Gastrocnemius medialis (tissue), 4 donors: Measurements from ENCODE around the gene ZNF787. TPM values are rescaled to one million over a fixed set of nuclear protein-coding genes. Genes with fewer than 3 reads are reported as not detected.

Source experiments
- ATAC-seq, 2 donors: fragments of 150-250 bp; one replicate each; pipeline ENCODE4 v1.9.1; 2016
- DNase-seq, 2 donors: peaks; one replicate each; pipeline ENCODE4 v3.0.0-alpha.2; 2019
- H3K27ac ChIP-seq, 4 donors: fragments of 200-600 bp; sonication (generic); 1 replicate in 1 of 4; 2 replicates in 3 of 4; pipeline ENCODE4 v1.5.1; 2016 to 2018; ENCODE audit warnings: mild to moderate bottlenecking in 2 of 4, moderate library complexity in 1 of 4
- H3K27me3 ChIP-seq, 3 donors: fragments of 200-600 bp; sonication (generic) in 2 of 3; 1 replicate in 1 of 3; 2 replicates in 2 of 3; pipeline versions ENCODE4 v1.5.1 to v1.6.0; 2016 to 2019; ENCODE audit warnings: mild to moderate bottlenecking in 1 of 3, moderate library complexity in 1 of 3
- H3K36me3 ChIP-seq, 2 donors: fragments of 200-600 bp; sonication (generic) in 1 of 2; one replicate each; pipeline ENCODE4 v1.5.1; 2017 to 2018
- H3K4me1 ChIP-seq, 2 donors: fragments of 200-600 bp; sonication (generic) in 1 of 2; one replicate each; pipeline ENCODE4 v1.5.1; 2016 to 2017; ENCODE audit warnings: mild to moderate bottlenecking in 2 of 2
- H3K4me3 ChIP-seq, 4 donors: fragments of 200-600 bp; sonication (generic) in 3 of 4; 1 replicate in 1 of 4; 2 replicates in 3 of 4; pipeline ENCODE4 v1.5.1; 2016 to 2019; ENCODE audit warnings: mild to moderate bottlenecking in 2 of 4
- H3K9me3 ChIP-seq, 3 donors: fragments of 200-600 bp; sonication (generic) in 2 of 3; 1 replicate in 1 of 3; 2 replicates in 2 of 3; pipeline ENCODE4 v1.5.1; 2016 to 2019
- POLR2A ChIP-seq, 2 donors: fragments of 450-650 bp; IDR thresholded peaks; one replicate each; pipeline ENCODE4 v1.6.1; 2017; ENCODE audit warnings: antibody characterized with exemption in 2 of 2, mild to moderate bottlenecking in 2 of 2, moderate library complexity in 2 of 2
- in situ Hi-C, 4 donors: fragments of 200-750 bp; cut with MboI; loops; one replicate each; pipeline versions ENCODE4 v1.15.0 to v1.8.0; 2017; ENCODE audit warnings: low sequenced_read_pairs in 4 of 4
- intact Hi-C: fragments of 100-400 bp; cut with DNase I; formaldehyde crosslinking; loops from one replicate; pipeline ENCODE4 v1.15.1; 2023; ENCODE audit warnings: low total_unique reads
- total RNA-seq, 4 donors: library from RNA; depleted of rRNA; stranded (reverse); fragments of >200 nt; gene quantifications; one replicate each; pipeline versions ENCODE4 v1.1.0 to v1.2.3, GENCODE V29; 2016
- TF ChIP-seq, protein P1 (sequence below), 5 experiments: fragments of 450-650 bp in 3 of 5; fragments of 200-600 bp in 2 of 5; sonication (generic) in 2 of 5; IDR thresholded peaks in 4 of 5; conservative IDR thresholded peaks in 1 of 5; 1 replicate in 4 of 5; 2 replicates in 1 of 5; pipeline ENCODE4 v1.5.1; 2016 to 2019; ENCODE audit warnings: antibody characterized with exemption in 5 of 5, mild to moderate bottlenecking in 3 of 5, moderate library complexity in 3 of 5

Gene ZNF787
- total RNA-seq, 4 donors from 2014 or later = 16.7 to 43.0 (median 26.5) TPM

- Histone ChIP-seq H3K27me3 (no peaks in the 10 kb centered on the region), H3K27ac (no peak overlapping the region), H3K4me1 (peaks cover 6 to 8% of the 10 kb centered on the region in 2 donors), H3K4me3 (no peak overlapping the region), H3K36me3 (peaks cover 0 to 6% of the 10 kb centered on the region in 2 donors), H3K9me3 (no peaks in the 10 kb centered on the region)
- TF ChIP-seq POLR2A (IDR thresholded peaks at IDR 0.05) = no peak
- TF ChIP-seq, protein P1, sequence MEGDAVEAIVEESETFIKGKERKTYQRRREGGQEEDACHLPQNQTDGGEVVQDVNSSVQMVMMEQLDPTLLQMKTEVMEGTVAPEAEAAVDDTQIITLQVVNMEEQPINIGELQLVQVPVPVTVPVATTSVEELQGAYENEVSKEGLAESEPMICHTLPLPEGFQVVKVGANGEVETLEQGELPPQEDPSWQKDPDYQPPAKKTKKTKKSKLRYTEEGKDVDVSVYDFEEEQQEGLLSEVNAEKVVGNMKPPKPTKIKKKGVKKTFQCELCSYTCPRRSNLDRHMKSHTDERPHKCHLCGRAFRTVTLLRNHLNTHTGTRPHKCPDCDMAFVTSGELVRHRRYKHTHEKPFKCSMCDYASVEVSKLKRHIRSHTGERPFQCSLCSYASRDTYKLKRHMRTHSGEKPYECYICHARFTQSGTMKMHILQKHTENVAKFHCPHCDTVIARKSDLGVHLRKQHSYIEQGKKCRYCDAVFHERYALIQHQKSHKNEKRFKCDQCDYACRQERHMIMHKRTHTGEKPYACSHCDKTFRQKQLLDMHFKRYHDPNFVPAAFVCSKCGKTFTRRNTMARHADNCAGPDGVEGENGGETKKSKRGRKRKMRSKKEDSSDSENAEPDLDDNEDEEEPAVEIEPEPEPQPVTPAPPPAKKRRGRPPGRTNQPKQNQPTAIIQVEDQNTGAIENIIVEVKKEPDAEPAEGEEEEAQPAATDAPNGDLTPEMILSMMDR (IDR thresholded peaks at IDR 0.05 in 4 of 5, conservative IDR thresholded peaks at IDR 0.05 in 1 of 5) = no peak
- in situ Hi-C loops = no loop called here
- ATAC-seq (no peak), DNase-seq (no peak)
- intact Hi-C loops = no loop called here
These were observed 33.2 kb downstream of the ZNF787 start for GRCh38 chr19:56087647-56088496.

DNA sequence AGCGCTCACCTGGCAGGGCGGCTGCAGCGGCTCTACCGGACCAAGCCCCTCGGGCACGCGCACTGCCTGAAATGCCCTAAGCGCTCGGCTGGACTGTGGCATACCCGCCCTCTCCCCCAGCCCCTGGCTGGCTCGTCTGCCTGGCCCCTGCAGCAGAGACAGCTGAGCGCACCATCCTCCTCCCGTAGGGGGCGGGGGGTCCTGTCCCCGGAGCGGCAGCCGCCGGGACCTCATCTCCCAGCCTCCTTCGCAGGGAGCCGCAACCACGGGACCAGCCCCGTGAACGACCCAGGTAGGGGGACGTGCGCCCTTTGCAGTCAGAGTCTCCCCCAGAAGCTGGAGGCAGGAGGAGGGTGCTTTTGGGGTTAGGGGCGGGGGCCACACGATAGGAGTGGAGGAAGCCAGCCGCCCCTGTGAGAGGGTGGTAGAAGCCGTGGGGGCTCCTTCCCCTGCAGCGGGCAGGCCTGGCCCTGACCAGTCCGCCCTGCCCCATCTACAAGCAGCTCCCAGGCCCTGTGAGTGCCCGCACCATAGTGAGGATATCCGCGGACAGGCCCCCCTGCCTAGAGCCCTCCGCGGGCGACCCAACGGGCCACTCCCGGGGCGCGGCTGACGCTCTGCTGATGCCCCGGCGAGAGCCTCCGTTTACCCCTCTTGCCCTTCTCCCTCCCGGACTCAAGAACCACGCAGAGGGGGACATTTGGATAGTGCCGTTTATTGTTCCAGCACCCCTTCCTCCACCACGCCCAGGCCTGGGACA lies 34.2 kb downstream of the ZNF787 start:
- H3K27ac ChIP-seq = no peak overlapping the region
- no peaks in the 10 kb centered on the region for H3K27me3 ChIP-seq
- H3K4me3 ChIP-seq = no peak overlapping the region
- H3K4me1 ChIP-seq = peaks cover 6 to 8% of the 10 kb centered on the region in 2 donors
- no peaks in the 10 kb centered on the region for H3K9me3 ChIP-seq
- no peak for ATAC-seq
- H3K36me3 ChIP-seq = peaks cover 0 to 6% of the 10 kb centered on the region in 2 donors
- no peak for DNase-seq
- TF ChIP-seq POLR2A (IDR thresholded peaks at IDR 0.05) = no peak
- TF ChIP-seq, protein P1 (IDR thresholded peaks at IDR 0.05 in 4 of 5, conservative IDR thresholded peaks at IDR 0.05 in 1 of 5) = no peak
- in situ Hi-C loops = no loop called here
- intact Hi-C loops = no loop called here

- TF ChIP-seq, protein P1 (IDR thresholded peaks at IDR 0.05 in 4 of 5, conservative IDR thresholded peaks at IDR 0.05 in 1 of 5) = no peak
- no peak for TF ChIP-seq POLR2A (IDR thresholded peaks at IDR 0.05)
- no peak overlapping the region for H3K4me3 ChIP-seq
- H3K36me3 ChIP-seq = peaks cover 0 to 6% of the 10 kb centered on the region in 2 donors
- in situ Hi-C loops = no loop called here
- H3K4me1 ChIP-seq = peaks cover 5 to 6% of the 10 kb centered on the region in 2 donors
- no peak for ATAC-seq
- DNase-seq = no peak
- intact Hi-C loops = no loop called here
- no peaks in the 10 kb centered on the region for H3K9me3 ChIP-seq
- no peaks in the 10 kb centered on the region for H3K27me3 ChIP-seq
- H3K27ac ChIP-seq = no peak overlapping the region
These were observed 35.4 kb downstream of the ZNF787 start for GRCh38 chr19:56085571-56086275.

GRCh38 chr19:56084835-56085536 lies 36.1 kb downstream of the ZNF787 start:
- ATAC-seq = no peak
- Histone ChIP-seq H3K4me3 (no peak overlapping the region), H3K4me1 (peaks cover 0 to 7% of the 10 kb centered on the region in 2 donors), H3K36me3 (peaks cover 0 to 6% of the 10 kb centered on the region in 2 donors), H3K9me3 (no peaks in the 10 kb centered on the region), H3K27ac (no peak overlapping the region), H3K27me3 (no peaks in the 10 kb centered on the region)
- in situ Hi-C loops = loop anchor here in 1 of 4 donors (5.0 kb wide), 1 partner anchor 82 kb away; no protein-coding TSS in a partner anchor
- intact Hi-C loops = no loop called here
- TF ChIP-seq, protein P1 (IDR thresholded peaks at IDR 0.05 in 4 of 5, conservative IDR thresholded peaks at IDR 0.05 in 1 of 5) = no peak
- TF ChIP-seq POLR2A (IDR thresholded peaks at IDR 0.05) = no peak
- no peak for DNase-seq
